ENCODE data around the gene ZNF622. TPM values are rescaled to one million over a fixed set of nuclear protein-coding genes. Genes with fewer than 3 reads are reported as not detected.

The ZNF622 gene
- total RNA-seq, 1 donor from 2014 or later, result 28.1 TPM

DNA sequence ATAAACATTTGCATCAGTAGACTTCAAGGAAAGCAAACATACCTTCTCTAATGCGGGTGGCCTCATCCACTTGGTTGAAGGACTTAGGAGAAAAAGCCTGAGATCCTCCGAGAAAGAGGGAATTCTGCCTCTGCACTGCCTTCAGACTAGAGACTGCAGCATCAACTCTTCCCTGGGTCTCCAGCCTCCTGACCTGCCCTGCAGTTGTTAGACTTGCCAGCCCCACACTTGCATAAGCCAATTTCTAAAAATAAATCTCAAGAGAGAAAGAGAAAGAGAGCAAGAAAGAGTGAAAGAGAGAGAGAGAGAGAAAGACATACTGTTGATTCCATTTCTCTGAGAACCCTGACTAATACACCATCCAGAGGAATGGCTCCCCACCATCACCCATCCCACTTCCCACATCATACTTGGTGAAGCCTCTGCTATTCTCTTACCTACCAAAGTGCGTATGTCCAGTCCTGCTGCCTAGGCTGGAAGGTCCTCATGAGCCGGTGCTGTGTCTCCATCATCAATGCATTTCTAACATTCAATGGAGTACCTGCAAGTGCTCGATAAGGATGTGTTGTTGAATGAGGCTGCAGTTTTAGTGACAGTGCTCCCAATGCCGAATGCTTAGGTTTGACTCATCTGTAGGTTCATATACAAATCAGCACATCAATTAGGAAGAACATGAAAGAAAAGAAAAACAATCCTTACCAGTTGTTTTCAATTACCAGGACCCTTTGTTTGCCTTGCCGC, 35.1 kb downstream of the ZNF622 start:
- TF ChIP-seq, protein P1, sequence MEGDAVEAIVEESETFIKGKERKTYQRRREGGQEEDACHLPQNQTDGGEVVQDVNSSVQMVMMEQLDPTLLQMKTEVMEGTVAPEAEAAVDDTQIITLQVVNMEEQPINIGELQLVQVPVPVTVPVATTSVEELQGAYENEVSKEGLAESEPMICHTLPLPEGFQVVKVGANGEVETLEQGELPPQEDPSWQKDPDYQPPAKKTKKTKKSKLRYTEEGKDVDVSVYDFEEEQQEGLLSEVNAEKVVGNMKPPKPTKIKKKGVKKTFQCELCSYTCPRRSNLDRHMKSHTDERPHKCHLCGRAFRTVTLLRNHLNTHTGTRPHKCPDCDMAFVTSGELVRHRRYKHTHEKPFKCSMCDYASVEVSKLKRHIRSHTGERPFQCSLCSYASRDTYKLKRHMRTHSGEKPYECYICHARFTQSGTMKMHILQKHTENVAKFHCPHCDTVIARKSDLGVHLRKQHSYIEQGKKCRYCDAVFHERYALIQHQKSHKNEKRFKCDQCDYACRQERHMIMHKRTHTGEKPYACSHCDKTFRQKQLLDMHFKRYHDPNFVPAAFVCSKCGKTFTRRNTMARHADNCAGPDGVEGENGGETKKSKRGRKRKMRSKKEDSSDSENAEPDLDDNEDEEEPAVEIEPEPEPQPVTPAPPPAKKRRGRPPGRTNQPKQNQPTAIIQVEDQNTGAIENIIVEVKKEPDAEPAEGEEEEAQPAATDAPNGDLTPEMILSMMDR (IDR thresholded peaks at IDR 0.05), result no peak
- Histone ChIP-seq H3K4me3 (no peak overlapping the region), H3K27me3 (ENCODE audit: low read depth) (no peaks in the 10 kb centered on the region), H3K4me1 (no peaks in the 10 kb centered on the region), H3K9me3 (no peaks in the 10 kb centered on the region), H3K36me3 (no peaks in the 10 kb centered on the region), H3K27ac (no peak overlapping the region)
- DNase-seq, result no peak
- intact Hi-C loops (cut with DNase I), result no loop called here
- ATAC-seq, result no peak

DNA sequence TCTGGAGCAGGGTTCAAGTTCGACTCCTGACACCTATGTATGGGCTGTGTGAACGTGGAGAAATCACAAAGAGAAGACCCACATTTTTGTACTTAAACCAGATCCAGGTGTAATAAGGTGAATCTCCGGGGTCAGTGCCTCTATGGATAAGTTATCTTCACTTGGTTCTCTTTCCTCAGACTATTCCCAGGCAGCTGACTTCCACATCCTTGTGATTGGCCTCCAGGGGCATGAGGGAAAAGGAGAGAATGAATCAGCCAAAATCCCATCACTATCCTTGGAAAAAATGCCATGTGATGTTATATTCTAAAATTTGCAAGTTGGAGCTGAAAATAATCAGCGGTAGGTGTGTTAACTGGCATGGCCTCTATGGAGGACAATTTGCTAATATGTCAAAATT, 37.2 kb downstream of the ZNF622 start:
- TF ChIP-seq, protein P1 (IDR thresholded peaks at IDR 0.05), result no peak
- no peaks in the 10 kb centered on the region for H3K4me1 ChIP-seq
- ATAC-seq (no peak), DNase-seq (no peak)
- no peaks in the 10 kb centered on the region for H3K36me3 ChIP-seq
- H3K9me3 ChIP-seq, result no peaks in the 10 kb centered on the region
- intact Hi-C loops (cut with DNase I), result no loop called here
- no peak overlapping the region for H3K4me3 ChIP-seq
- no peaks in the 10 kb centered on the region for H3K27me3 ChIP-seq (ENCODE audit: low read depth)
- no peak overlapping the region for H3K27ac ChIP-seq

DNA sequence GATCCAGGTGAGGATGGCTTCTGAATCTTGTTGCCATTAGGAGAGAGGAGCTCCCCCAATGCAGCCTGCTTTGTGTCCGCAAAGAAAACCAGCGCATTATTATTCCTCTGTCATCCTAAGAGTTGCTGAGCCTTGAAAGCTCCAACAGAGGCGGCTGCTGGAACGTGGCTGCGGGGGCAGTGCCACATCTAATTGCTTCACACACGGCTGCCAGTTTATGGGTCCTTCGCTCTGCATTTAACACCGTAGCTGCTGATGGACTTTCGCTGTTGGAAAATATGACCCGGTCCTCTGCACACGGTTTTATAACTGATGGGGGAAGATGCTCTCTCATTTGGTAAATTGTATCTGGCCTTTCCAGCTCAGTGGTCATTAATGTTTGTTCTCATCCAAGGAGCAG, 38.0 kb downstream of the ZNF622 start:
- H3K4me3 ChIP-seq, result no peak overlapping the region
- DNase-seq (no peak), ATAC-seq (no peak)
- no peaks in the 10 kb centered on the region for H3K4me1 ChIP-seq
- H3K9me3 ChIP-seq, result no peaks in the 10 kb centered on the region
- intact Hi-C loops (cut with DNase I), result no loop called here
- TF ChIP-seq, protein P1 (IDR thresholded peaks at IDR 0.05), result no peak
- no peaks in the 10 kb centered on the region for H3K36me3 ChIP-seq
- no peak overlapping the region for H3K27ac ChIP-seq
- H3K27me3 ChIP-seq (ENCODE audit: low read depth), result no peaks in the 10 kb centered on the region

DNA sequence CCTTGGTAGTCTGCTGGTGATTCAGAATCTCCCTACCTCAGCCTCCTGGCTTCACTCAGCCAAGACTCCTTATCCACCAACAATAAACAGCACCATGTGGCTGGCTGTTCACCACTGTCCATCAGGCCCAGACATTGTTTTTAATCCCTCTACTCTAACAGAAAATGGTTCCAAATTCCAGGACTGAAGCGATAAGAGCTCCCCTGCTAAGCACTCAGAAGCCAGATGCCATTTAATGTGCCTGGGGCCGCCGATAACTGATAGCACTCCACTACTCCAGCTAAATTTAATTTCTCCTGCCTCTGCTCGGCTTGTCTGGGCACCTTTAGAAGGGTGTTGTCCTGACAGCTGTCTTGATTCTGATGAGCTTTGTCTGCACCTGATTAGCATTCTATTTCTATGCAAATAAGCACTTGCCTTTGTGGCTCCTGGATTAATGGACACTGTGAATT, 47.1 kb downstream of the ZNF622 start:
- Histone ChIP-seq H3K4me1 (no peaks in the 10 kb centered on the region), H3K27ac (no peak overlapping the region), H3K4me3 (no peak overlapping the region), H3K9me3 (no peaks in the 10 kb centered on the region), H3K27me3 (ENCODE audit: low read depth) (no peaks in the 10 kb centered on the region), H3K36me3 (no peaks in the 10 kb centered on the region)
- ATAC-seq, result no peak
- intact Hi-C loops (cut with DNase I), result no loop called here
- TF ChIP-seq, protein P1 (IDR thresholded peaks at IDR 0.05), result no peak
- DNase-seq, result no peak

DNA sequence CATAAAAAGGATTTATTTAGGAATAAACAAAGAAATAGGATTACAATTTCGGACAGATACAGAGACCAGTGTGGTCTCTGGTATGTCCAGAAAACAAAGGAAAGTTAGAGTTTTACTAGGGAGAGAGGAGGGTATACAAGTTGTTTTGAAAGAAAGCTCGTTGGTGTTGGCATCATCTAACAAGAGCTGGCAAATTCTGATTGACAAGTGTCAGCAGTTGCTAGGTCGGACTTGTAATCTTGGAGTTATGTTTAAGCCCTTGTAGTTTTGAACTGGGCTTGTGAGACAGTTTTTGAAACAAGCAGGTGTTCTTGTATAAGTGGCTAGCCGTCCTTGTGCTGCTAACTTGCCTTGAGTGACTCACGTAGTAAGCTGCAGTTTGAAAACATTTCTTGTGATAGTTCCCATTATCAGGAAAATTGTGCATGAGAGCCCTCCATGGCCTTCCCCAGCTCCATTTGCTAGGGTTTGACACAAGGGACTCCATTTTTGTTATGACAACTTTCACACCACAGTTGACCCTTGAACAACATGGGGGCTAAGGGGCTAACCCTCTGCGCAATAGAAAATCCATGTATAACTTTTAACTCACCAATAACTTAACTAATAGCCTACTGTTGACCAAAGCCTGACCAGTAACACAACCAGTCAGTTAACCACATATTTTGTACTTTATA, 48.1 kb downstream of the ZNF622 start:
- H3K27me3 ChIP-seq (ENCODE audit: low read depth), result no peaks in the 10 kb centered on the region
- no peaks in the 10 kb centered on the region for H3K9me3 ChIP-seq
- H3K36me3 ChIP-seq, result no peaks in the 10 kb centered on the region
- TF ChIP-seq, protein P1 (IDR thresholded peaks at IDR 0.05), result no peak
- no peak for ATAC-seq
- no peak overlapping the region for H3K4me3 ChIP-seq
- no peak overlapping the region for H3K27ac ChIP-seq
- DNase-seq, result no peak
- no peaks in the 10 kb centered on the region for H3K4me1 ChIP-seq
- intact Hi-C loops (cut with DNase I), result no loop called here

Data from lower lobe of right lung (tissue), 2 donors.